GM12878 (cell line): Measurements from ENCODE around the gene MRPL49. TPM values are rescaled to one million over a fixed set of nuclear protein-coding genes. Genes with fewer than 3 reads are reported as not detected.

Source experiments
- ATAC-seq: fragments of 200-7000 bp; cut with Tn5 transposase; 3 replicates; pipeline ENCODE4 v1.9.1; 2020; ENCODE audit warnings: mild to moderate bottlenecking, moderate library complexity
- BruUV-seq: library from RNA; stranded (reverse); fragments of 400-500 nt; replicated peaks from 2 replicates; lab custom pipeline; 2021; lab: Mats Ljungman, UMichigan
- CTCF ChIA-PET: fragments of 300-600 bp; sonication (Branson Sonifier 250); formaldehyde crosslinking; extraction: SDS; loops from one replicate; lab custom pipeline; 2021; ENCODE audit warnings: inconsistent platforms; lab: Yijun Ruan, JAX
- POLR2A ChIA-PET: fragments of 350-600 bp; formaldehyde crosslinking; extraction: SDS; loops from one replicate; lab custom pipeline; 2021; ENCODE audit warnings: inconsistent platforms; lab: Charles Lee
- RAD21 ChIA-PET: fragments of 300-600 bp; sonication (Branson Sonifier 250); formaldehyde crosslinking; loops from one replicate; lab custom pipeline; 2023; ENCODE audit warnings: antibody characterized with exemption; ENCODE audit not compliant: unreplicated experiment; lab: Charles Lee
- SMC1A ChIA-PET: fragments of 300-600 bp; sonication (Branson Sonifier 250); formaldehyde crosslinking; loops from one replicate; lab custom pipeline; 2023; ENCODE audit not compliant: unreplicated experiment, uncharacterized antibody; lab: Charles Lee
- DNase-seq: peaks from one replicate; pipeline ENCODE4 v3.0.0-alpha.2; 2011; ENCODE audit warnings: low read depth, low spot score
- FAIRE-seq: peaks from 3 replicates; lab custom pipeline; 2011; peaks lifted over from hg19 to GRCh38; lab: Jason Lieb, UNC
- H2AFZ ChIP-seq: 2 replicates; pipeline ENCODE4 v1.6.0; 2011; ENCODE audit warnings: low read depth, low read length, control low read depth; ENCODE audit not compliant: control insufficient read depth
- H3K27ac ChIP-seq: 2 replicates; pipeline ENCODE4 v1.5.1; 2011; ENCODE audit warnings: control low read depth; ENCODE audit not compliant: control insufficient read depth, insufficient read depth
- H3K27me3 ChIP-seq, 2 experiments: replicated peaks in 1 of 2; 2 replicates each; pipeline versions ENCODE4 v1.6.0 to v1.6.1; 2011; ENCODE audit warnings: low read length in 1 of 2; ENCODE audit not compliant: control insufficient read depth in 2 of 2, insufficient read depth in 2 of 2
- H3K36me3 ChIP-seq, 2 experiments: 2 replicates each; pipeline ENCODE4 v1.5.1; 2011; ENCODE audit warnings: low read length in 1 of 2; ENCODE audit not compliant: control insufficient read depth in 2 of 2, insufficient read depth in 2 of 2
- H3K4me1 ChIP-seq: 2 replicates; pipeline ENCODE4 v1.6.1; 2011; ENCODE audit warnings: mild to moderate bottlenecking, low read length, moderate library complexity, mixed read lengths; ENCODE audit not compliant: control insufficient read depth, insufficient read depth
- H3K4me2 ChIP-seq: 2 replicates; pipeline ENCODE4 v1.6.0; 2011; ENCODE audit warnings: control low read depth; ENCODE audit not compliant: control insufficient read depth, insufficient read depth
- H3K4me3 ChIP-seq: fragments of 200-600 bp; sonication (generic); 2 replicates; pipeline ENCODE4 v1.5.1; 2016
- H3K79me2 ChIP-seq: 2 replicates; pipeline ENCODE4 v1.6.0; 2011; ENCODE audit warnings: low read length; ENCODE audit not compliant: control insufficient read depth, insufficient read depth
- H3K9ac ChIP-seq: 2 replicates; pipeline ENCODE4 v1.8.0; 2011; ENCODE audit warnings: low read length, control low read depth, mixed read lengths; ENCODE audit not compliant: control insufficient read depth, insufficient read depth
- H3K9me3 ChIP-seq: replicated peaks from 3 replicates; pipeline ENCODE4 v1.5.1; 2011; ENCODE audit warnings: mild to moderate bottlenecking, low read length; ENCODE audit not compliant: control insufficient read depth, insufficient read depth
- H4K20me1 ChIP-seq: 2 replicates; pipeline ENCODE4 v1.6.0; 2011; ENCODE audit not compliant: control insufficient read depth, insufficient read depth
- CBFB ChIP-seq: IDR thresholded peaks from 2 replicates; pipeline ENCODE4 v1.6.1; 2016; ENCODE audit warnings: antibody characterized with exemption, low read depth
- CBX3 ChIP-seq: fragments of 200-600 bp; sonication (generic); IDR thresholded peaks from 2 replicates; pipeline ENCODE4 v1.6.1; 2016; ENCODE audit warnings: low read depth, borderline replicate concordance
- CHD2 ChIP-seq: IDR thresholded peaks from 2 replicates; pipeline ENCODE4 v1.6.1; 2011; ENCODE audit warnings: low read depth, low read length, improper control_type of control experiment, borderline replicate concordance
- JUND ChIP-seq: IDR thresholded peaks from 2 replicates; pipeline ENCODE4 v1.6.1; 2012; ENCODE audit warnings: low read depth, mild to moderate bottlenecking, low read length, improper control_type of control experiment, moderate library complexity
- NBN ChIP-seq: fragments of 450-650 bp; IDR thresholded peaks from 2 replicates; pipeline ENCODE4 v1.6.1; 2016
- PAX8 ChIP-seq: fragments of 450-650 bp; IDR thresholded peaks from 2 replicates; pipeline ENCODE4 v1.6.1; 2017; ENCODE audit warnings: mild to moderate bottlenecking, moderate library complexity
- POLR2A ChIP-seq: IDR thresholded peaks from 2 replicates; pipeline ENCODE4 v1.6.1; 2011; ENCODE audit warnings: low read depth, mild to moderate bottlenecking, low read length
- POU2F2 ChIP-seq: IDR thresholded peaks from 3 replicates; pipeline ENCODE4 v1.6.1; 2011; ENCODE audit warnings: low read depth, mild to moderate bottlenecking, low read length, borderline replicate concordance
- RB1 ChIP-seq: fragments of 450-650 bp; formaldehyde crosslinking; IDR thresholded peaks from 2 replicates; pipeline ENCODE4 v1.6.1; 2017; ENCODE audit warnings: mild to moderate bottlenecking, borderline replicate concordance
- RCOR1 ChIP-seq: conservative IDR thresholded peaks from 2 replicates; pipeline ENCODE4 v1.6.1; 2012; ENCODE audit warnings: low read depth, low read length, improper control_type of control experiment
- SRF ChIP-seq, 2 experiments: IDR thresholded peaks; 2 replicates each; pipeline ENCODE4 v1.6.1; 2011; ENCODE audit warnings: low read depth in 2 of 2, low read length in 2 of 2, mild to moderate bottlenecking in 1 of 2, moderate library complexity in 1 of 2
- ZNF24 ChIP-seq: fragments of 450-650 bp; IDR thresholded peaks from 2 replicates; pipeline ENCODE4 v1.6.1; 2017; ENCODE audit warnings: antibody characterized with exemption, mild to moderate bottlenecking
- ZNF274 ChIP-seq: IDR thresholded peaks from one replicate; pipeline ENCODE4 v1.8.0; 2011; ENCODE audit not compliant: insufficient read length, insufficient read depth
- ZZZ3 ChIP-seq: IDR thresholded peaks from 2 replicates; pipeline ENCODE4 v1.6.1; 2011; ENCODE audit warnings: low read depth; ENCODE audit not compliant: control insufficient read depth, insufficient read length
- WGBS: methylation state at CpG from one replicate; pipeline ENCODE4 v1.1.6; 2016; ENCODE audit warnings: low lambda C conversion rate; ENCODE audit not compliant: insufficient replicate concordance, insufficient coverage; ENCODE audit errors: missing lambda C conversion rate; 5-methylcytosine and 5-hydroxymethylcytosine counted together
- in situ Hi-C: fragments of 300-500 bp; cut with MboI; formaldehyde crosslinking; loops from 9 replicates; pipeline ENCODE4 v1.14.3; 2018; ENCODE audit warnings: mixed read lengths
- intact Hi-C: fragments of 100-400 bp; cut with micrococcal nuclease; formaldehyde crosslinking; loops from one replicate; pipeline ENCODE4 v1.14.2; 2022; ENCODE audit not compliant: unreplicated experiment
- polyA plus RNA-seq, 11 experiments: library from polyadenylated mRNA; depleted of rRNA in 4 of 11; unstranded in 6 of 11; stranded (reverse) in 5 of 11; fragments of >200 nt; fragmentation: Nextera tagmentation in 4 of 11; fragmentation: Illumina TruSeq in 1 of 11; extraction: Ambion mirVana in 4 of 11; extraction: Trizol in 1 of 11; gene quantifications; 1 replicate in 1 of 11; 2 replicates in 10 of 11; pipeline versions ENCODE4 v1.2.1 to v1.2.3, GENCODE V29; 2011 to 2016; ENCODE audit warnings: inconsistent platforms in 2 of 11, missing spikeins in 2 of 11, low read depth in 1 of 11
- total RNA-seq, 4 experiments: library from RNA; depleted of rRNA in 3 of 4; stranded (reverse); fragments of >200 nt in 3 of 4; fragmentation: Illumina TruSeq in 1 of 4; extraction: Trizol in 1 of 4; gene quantifications; 2 replicates each; pipeline versions ENCODE4 v1.2.1 to v1.2.3, GENCODE V29; 2013 to 2021
- TF ChIP-seq, protein P1 (sequence below): IDR thresholded peaks from 2 replicates; pipeline ENCODE4 v1.6.1; 2011; ENCODE audit warnings: mild to moderate bottlenecking, low read depth, low read length, moderate library complexity; ENCODE audit not compliant: insufficient replicate concordance
- TF ChIP-seq, protein P2 (sequence below): fragments of 450-650 bp; IDR thresholded peaks from 2 replicates; pipeline ENCODE4 v1.6.1; 2016; ENCODE audit warnings: mild to moderate bottlenecking
- TF ChIP-seq, protein P3 (sequence below): fragments of 450-650 bp; formaldehyde crosslinking; IDR thresholded peaks from 2 replicates; pipeline ENCODE4 v1.5.0; 2022; ENCODE audit warnings: mild to moderate bottlenecking, missing genetic modification characterization

The MRPL49 gene
- total and polyA plus RNA-seq, 10 of the 15 experiments (the other 5 are each of a cell fraction or from before 2014, with no cell fraction given): 42.0 to 116 (median 71.7) TPM

DNA sequence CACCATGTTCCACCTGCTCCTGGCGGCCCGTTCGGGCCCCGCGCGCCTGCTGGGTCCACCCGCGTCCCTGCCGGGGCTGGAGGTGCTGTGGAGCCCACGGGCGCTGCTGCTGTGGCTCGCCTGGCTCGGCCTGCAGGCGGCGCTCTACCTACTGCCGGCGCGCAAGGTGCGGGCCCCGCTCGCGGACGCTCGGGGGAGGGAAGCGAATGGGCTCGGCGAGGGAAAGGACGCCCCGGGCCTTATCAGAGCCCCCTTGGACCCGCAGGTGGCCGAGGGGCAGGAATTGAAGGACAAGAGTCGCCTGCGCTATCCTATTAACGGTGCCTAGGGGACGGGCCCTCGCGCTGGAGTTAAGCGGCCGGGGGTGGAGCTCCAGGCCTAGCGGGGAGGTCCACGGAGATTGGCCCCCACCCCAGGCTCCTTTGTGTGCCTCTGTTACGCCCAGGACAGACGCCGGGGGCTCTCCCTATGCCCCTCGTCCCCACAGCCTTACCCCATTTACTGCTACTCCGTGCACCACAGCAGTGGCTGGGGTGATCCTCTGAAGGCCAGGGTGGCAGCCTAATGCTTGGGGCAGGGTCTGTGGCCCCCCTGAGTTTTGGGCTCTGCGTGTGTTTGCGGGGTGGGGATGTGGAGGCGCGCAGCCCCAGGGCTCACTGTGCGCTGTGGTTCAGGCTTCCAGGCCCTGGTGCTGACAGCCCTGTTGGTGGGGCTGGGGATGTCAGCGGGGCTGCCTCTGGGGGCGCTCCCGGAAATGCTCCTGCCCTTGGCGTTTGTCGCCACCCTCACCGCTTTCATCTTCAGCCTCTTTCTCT lies 9.4 kb upstream of the MRPL49 start:
- BruUV-seq: no TSS peak
- TF ChIP-seq, protein P1, sequence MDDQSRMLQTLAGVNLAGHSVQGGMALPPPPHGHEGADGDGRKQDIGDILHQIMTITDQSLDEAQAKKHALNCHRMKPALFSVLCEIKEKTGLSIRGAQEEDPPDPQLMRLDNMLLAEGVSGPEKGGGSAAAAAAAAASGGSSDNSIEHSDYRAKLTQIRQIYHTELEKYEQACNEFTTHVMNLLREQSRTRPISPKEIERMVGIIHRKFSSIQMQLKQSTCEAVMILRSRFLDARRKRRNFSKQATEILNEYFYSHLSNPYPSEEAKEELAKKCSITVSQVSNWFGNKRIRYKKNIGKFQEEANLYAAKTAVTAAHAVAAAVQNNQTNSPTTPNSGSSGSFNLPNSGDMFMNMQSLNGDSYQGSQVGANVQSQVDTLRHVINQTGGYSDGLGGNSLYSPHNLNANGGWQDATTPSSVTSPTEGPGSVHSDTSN: peak; percentile 52
- TF ChIP-seq ZZZ3: no peak
- TF ChIP-seq RB1: peak; percentile 38; the same call in 1 of the 2 replicates
- no peak for TF ChIP-seq ZNF274
- TF ChIP-seq JUND: no peak
- TF ChIP-seq CBFB: no peak
- TF ChIP-seq ZNF24: no peak
- TF ChIP-seq PAX8: no peak
- no peak for TF ChIP-seq CBX3
- TF ChIP-seq POU2F2: peak; percentile 11; the same call in 1 of the 3 replicates
- TF ChIP-seq CHD2: no peak
- no peak for TF ChIP-seq RCOR1
- 0 out of 2 replicates have a peak, but pooled peaks have one; percentile 31 for TF ChIP-seq NBN
- no peak for TF ChIP-seq SRF (IDR thresholded peaks at IDR 0.05; ENCODE audit: low read depth in 2 of 2, low read length in 2 of 2)
- TF ChIP-seq, protein P2, sequence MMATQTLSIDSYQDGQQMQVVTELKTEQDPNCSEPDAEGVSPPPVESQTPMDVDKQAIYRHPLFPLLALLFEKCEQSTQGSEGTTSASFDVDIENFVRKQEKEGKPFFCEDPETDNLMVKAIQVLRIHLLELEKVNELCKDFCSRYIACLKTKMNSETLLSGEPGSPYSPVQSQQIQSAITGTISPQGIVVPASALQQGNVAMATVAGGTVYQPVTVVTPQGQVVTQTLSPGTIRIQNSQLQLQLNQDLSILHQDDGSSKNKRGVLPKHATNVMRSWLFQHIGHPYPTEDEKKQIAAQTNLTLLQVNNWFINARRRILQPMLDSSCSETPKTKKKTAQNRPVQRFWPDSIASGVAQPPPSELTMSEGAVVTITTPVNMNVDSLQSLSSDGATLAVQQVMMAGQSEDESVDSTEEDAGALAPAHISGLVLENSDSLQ: peak; percentile 55; the same call in 1 of the 2 replicates
- TF ChIP-seq, protein P3, sequence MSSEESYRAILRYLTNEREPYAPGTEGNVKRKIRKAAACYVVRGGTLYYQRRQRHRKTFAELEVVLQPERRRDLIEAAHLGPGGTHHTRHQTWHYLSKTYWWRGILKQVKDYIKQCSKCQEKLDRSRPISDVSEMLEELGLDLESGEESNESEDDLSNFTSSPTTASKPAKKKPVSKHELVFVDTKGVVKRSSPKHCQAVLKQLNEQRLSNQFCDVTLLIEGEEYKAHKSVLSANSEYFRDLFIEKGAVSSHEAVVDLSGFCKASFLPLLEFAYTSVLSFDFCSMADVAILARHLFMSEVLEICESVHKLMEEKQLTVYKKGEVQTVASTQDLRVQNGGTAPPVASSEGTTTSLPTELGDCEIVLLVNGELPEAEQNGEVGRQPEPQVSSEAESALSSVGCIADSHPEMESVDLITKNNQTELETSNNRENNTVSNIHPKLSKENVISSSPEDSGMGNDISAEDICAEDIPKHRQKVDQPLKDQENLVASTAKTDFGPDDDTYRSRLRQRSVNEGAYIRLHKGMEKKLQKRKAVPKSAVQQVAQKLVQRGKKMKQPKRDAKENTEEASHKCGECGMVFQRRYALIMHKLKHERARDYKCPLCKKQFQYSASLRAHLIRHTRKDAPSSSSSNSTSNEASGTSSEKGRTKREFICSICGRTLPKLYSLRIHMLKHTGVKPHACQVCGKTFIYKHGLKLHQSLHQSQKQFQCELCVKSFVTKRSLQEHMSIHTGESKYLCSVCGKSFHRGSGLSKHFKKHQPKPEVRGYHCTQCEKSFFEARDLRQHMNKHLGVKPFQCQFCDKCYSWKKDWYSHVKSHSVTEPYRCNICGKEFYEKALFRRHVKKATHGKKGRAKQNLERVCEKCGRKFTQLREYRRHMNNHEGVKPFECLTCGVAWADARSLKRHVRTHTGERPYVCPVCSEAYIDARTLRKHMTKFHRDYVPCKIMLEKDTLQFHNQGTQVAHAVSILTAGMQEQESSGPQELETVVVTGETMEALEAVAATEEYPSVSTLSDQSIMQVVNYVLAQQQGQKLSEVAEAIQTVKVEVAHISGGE (CRISPR knock-in tag): no peak
- peak; percentile 38 for TF ChIP-seq POLR2A

More for the DNA sequence above, 9.4 kb upstream of the MRPL49 start:
- no peaks in the 10 kb centered on the region for H3K27me3 ChIP-seq
- FAIRE-seq: peak; percentile 18
- peaks cover 20% of the 10 kb centered on the region for H3K79me2 ChIP-seq
- H3K4me2 ChIP-seq: peak overlapping the region; percentile 95
- ChIA-PET SMC1A (interaction anchor here (1.2 to 1.3 kb wide), 3 partner anchors 69 to 264 kb away, joined by 3 to 8 read pairs (median 3); partner anchors contain the start of gene CAPN1), CTCF (interaction anchor here (0.7 to 6.3 kb wide), 26 partner anchors 9 to 267 kb away, joined by 3 to 93 read pairs (median 4); partner anchors contain the start of genes ARL2, CAPN1, DPF2 and FAU), POLR2A (interaction anchor here (0.6 to 2.7 kb wide), 8 partner anchors 9 to 218 kb away, joined by 3 to 31 read pairs (median 6); partner anchors contain the start of genes ARL2, CAPN1, FAU and MRPL49), RAD21 (interaction anchor here (1.0 to 3.8 kb wide), 9 partner anchors 9 to 265 kb away, joined by 3 to 59 read pairs (median 5); partner anchors contain the start of genes CAPN1, DPF2, FAU and MRPL49)
- peak; percentile 73 for ATAC-seq
- H3K9me3 ChIP-seq: no peaks in the 10 kb centered on the region
- WGBS: 1% methylated on average over 55 of the region's 57 CpGs
- H3K4me3 ChIP-seq: peak overlapping the region; percentile 85
- H4K20me1 ChIP-seq: no peaks in the 10 kb centered on the region; the same call in 1 of the 2 replicates
- H3K27ac ChIP-seq: peak overlapping the region; percentile 14
- peaks cover 8 to 14% of the 10 kb centered on the region in 2 experiments; a peak in 3 of 4 replicates for H3K36me3 ChIP-seq
- in situ Hi-C loops: no loop called here
- H3K9ac ChIP-seq: peak overlapping the region; percentile 42
- intact Hi-C loops: loop anchor here (5.0 to 10.0 kb wide), 4 partner anchors 70 to 338 kb away; partner anchors contain the start of genes ATG2A, CAPN1, DPF2 and SF1
- H3K4me1 ChIP-seq: peaks cover 24% of the 10 kb centered on the region
- DNase-seq: no peak
- H2AFZ ChIP-seq: peak overlapping the region; percentile 50
